Neutrophil (primary cell): ENCODE data around the gene CSF2.

Source experiments
- H3K27ac ChIP-seq: fragments of 200-600 bp; sonication (generic); 2 replicates; pipeline ENCODE4 v1.5.1; 2016; ENCODE audit warnings: mild to moderate bottlenecking, moderate library complexity
- H3K27me3 ChIP-seq: fragments of 200-600 bp; sonication (generic); 2 replicates; pipeline ENCODE4 v1.6.0; 2016; ENCODE audit warnings: mild to moderate bottlenecking
- H3K36me3 ChIP-seq: fragments of 200-600 bp; sonication (generic); 2 replicates; pipeline ENCODE4 v1.5.1; 2017
- H3K4me1 ChIP-seq, 2 experiments: fragments of 200-600 bp in 1 of 2; sonication (generic) in 1 of 2; 1 replicate in 1 of 2; 2 replicates in 1 of 2; pipeline versions ENCODE4 v1.5.1 to v1.6.1; 2013 to 2016; ENCODE audit warnings: low read depth in 1 of 2, low read length in 1 of 2, mild to moderate bottlenecking in 1 of 2, moderate library complexity in 1 of 2; ENCODE audit not compliant: control insufficient read depth in 1 of 2, insufficient read depth in 1 of 2
- H3K4me3 ChIP-seq, 2 experiments: fragments of 200-600 bp in 1 of 2; sonication (generic) in 1 of 2; 1 replicate in 1 of 2; 2 replicates in 1 of 2; pipeline ENCODE4 v1.5.1; 2013 to 2016; ENCODE audit warnings: low read depth in 1 of 2, low read length in 1 of 2, mild to moderate bottlenecking in 1 of 2, moderate library complexity in 1 of 2
- H3K9me3 ChIP-seq: fragments of 200-600 bp; sonication (generic); 2 replicates; pipeline ENCODE4 v1.5.1; 2016
- CTCF ChIP-seq: fragments of 200-600 bp; sonication (generic); IDR thresholded peaks from 2 replicates; pipeline ENCODE4 v1.5.1; 2016; ENCODE audit warnings: antibody characterized with exemption

Gene CSF2

DNA sequence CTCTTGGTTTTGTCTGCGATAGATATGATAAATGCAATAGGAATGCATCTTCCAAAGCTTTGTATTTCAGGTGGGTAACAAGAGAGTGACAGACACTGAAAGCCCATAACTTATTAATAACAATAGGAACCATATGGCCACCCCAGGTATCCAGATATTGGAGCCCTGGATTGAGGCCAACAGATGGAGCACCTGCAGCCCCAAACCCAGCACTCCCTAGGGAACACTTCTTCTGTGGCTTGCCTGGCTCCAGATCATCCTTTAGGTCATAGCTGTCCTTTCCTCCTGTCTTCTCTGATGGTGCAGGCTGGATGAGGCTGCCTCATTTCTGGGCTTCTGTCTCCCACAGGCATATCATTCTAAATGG lies 18.2 kb upstream of the CSF2 start:
- H3K4me3 ChIP-seq: no peak overlapping the region
- H3K27me3 ChIP-seq: peaks cover 6% of the 10 kb centered on the region
- no peaks in the 10 kb centered on the region for H3K4me1 ChIP-seq
- H3K9me3 ChIP-seq: no peaks in the 10 kb centered on the region
- no peaks in the 10 kb centered on the region for H3K36me3 ChIP-seq
- no peak overlapping the region for H3K27ac ChIP-seq
- no peak for TF ChIP-seq CTCF

GRCh38 chr5:132055808-132056609 lies 17.6 kb upstream of the CSF2 start:
- Histone ChIP-seq H3K4me1 (no peaks in the 10 kb centered on the region), H3K36me3 (no peaks in the 10 kb centered on the region)

DNA sequence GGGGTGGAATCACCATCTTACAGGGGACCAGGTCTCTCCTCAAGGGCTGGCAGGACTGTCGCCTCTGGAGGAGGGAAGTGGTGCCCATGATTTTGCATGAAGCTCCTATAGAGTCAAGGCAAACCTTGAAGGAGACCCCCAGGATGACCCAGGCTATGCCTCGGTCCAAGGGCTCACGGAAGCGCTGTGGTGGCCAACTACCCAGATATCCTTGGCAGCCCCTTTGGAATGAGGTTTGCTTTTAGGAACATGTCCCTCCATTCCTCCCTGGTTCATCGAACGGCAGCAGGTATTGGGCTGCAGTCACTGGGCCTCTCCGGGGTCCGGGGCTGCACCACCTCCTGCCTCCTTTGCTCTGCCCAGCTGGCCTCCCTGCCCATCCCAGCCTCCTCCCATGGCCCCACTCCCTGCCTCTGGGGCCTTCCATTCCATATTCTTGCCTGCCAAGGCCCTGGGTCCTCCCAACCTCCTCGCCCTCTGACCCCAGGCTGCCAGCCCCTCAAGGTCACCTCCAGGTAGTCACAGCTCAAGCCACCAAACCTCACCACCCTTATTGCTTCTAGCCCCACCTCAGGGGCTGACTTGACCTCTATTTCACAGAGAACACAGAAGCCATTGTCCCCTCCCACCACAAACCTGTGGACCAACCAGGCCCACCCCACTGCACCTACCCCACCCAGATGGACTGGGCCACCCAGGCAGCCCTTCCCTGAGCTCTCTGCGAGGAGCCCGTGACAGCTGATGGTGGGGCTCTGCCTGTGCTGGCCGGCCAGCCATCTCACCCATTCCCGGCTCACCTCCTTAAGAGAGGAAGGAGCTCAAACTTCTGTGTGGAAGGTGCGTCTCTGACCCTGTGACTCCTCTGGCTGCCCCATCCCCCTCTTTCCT lies 16.7 kb upstream of the CSF2 start:
- Histone ChIP-seq H3K4me1 (no peaks in the 10 kb centered on the region), H3K36me3 (no peaks in the 10 kb centered on the region), H3K9me3 (no peaks in the 10 kb centered on the region), H3K27ac (no peak overlapping the region), H3K27me3 (peaks cover 6% of the 10 kb centered on the region), H3K4me3 (no peak overlapping the region)
- no peak for TF ChIP-seq CTCF

More at GRCh38 chr5:132055808-132056609, 17.6 kb upstream of the CSF2 start:
- Histone ChIP-seq H3K27me3 (peaks cover 6% of the 10 kb centered on the region), H3K4me3 (no peak overlapping the region), H3K9me3 (no peaks in the 10 kb centered on the region), H3K27ac (no peak overlapping the region)
- TF ChIP-seq CTCF: no peak

DNA sequence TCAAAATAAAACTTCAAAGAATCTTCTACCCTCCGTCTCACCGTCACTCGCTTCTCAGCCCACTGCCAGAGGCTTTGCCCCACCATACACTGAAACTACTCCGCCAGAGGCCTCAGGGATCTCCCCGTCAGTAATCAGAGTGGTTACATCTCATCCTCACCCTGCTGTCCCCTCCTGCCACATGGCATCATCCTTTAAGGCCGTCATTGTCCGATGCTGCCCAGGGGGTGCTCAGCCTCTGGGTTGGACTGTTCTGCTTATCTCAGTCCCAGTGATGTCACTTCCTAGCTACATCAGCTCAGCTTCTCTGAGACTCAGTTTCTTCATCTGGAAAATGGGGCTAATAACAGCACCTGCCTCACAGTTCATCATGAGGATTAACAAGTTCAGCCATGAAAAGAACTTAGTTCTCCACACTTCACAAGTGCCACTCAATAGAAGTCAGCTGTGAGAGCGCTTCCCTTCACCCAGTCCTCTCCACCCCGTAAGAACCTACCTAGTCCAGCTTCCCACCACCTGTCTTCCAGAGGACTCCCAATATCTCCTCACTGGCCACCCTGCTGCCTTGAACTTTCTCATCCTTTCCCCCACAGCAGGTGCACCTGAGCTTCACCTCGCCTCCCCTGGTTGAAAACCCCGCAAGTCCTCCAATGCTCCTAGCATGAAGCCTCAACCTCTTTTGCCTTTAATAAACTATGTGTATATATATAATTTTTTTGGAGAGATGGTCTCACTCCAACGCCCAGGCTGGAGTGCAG lies 15.9 kb upstream of the CSF2 start:
- Histone ChIP-seq H3K4me1 (no peaks in the 10 kb centered on the region), H3K4me3 (no peak overlapping the region), H3K36me3 (no peaks in the 10 kb centered on the region), H3K27ac (no peak overlapping the region), H3K9me3 (no peaks in the 10 kb centered on the region), H3K27me3 (peaks cover 6% of the 10 kb centered on the region)
- no peak for TF ChIP-seq CTCF

DNA sequence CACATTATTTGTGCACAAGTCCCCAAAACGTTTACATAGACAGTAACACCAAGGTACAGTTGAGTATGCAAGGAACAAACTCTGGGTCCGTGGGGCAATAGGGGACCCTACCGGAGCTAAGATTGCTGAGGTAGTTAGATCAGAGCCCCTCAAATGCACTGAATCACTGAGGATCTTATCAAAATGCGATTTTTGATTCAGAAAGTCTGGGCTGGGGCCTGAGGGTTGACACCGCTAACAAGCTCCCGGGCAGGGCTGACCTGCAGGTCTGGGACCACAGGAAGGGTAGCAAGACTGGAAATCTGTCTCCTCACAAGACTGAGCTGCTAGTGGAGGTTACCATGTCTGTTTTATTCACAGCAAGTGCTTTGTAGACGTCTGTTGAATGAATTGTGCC lies 14.9 kb upstream of the CSF2 start:
- Histone ChIP-seq H3K36me3 (no peaks in the 10 kb centered on the region), H3K4me1 (no peaks in the 10 kb centered on the region), H3K9me3 (no peaks in the 10 kb centered on the region), H3K27me3 (peaks cover under 1% of the 10 kb centered on the region), H3K27ac (no peak overlapping the region), H3K4me3 (no peak overlapping the region)
- TF ChIP-seq CTCF: no peak
